ENCODE data around the gene HSD17B1.
"Not testable (repeated sequence)": the region's sequence is repeated elsewhere in the genome, so short reads cannot be mapped to it uniquely, and the experiment has no call there.

The HSD17B1 gene

GRCh38 chr17:42547698-42548069 is 5.0 kb upstream of the HSD17B1 start:
- DNase-seq (no peak), ATAC-seq (replicated peaks) (no peak)
- Mint-ChIP-seq H3K27me3 (no peaks in the 10 kb centered on the region), H3K4me3 (peak overlapping the region; percentile 50 to 76), H3K36me3 (peaks cover 11 to 30% of the 10 kb centered on the region in 2 donors), H3K27ac (no peak overlapping the region), H3K9me3 (no peaks in the 10 kb centered on the region), H3K4me1 (peaks cover 11 to 36% of the 10 kb centered on the region in 2 donors)

- peak overlapping the region; percentile 59 to 76 for H3K4me3 Mint-ChIP-seq
- H3K27ac Mint-ChIP-seq = no peak overlapping the region
- H3K4me1 Mint-ChIP-seq = peaks cover 11 to 42% of the 10 kb centered on the region in 2 donors
- ATAC-seq (replicated peaks) (peak; percentile 90 to 94), DNase-seq (peak; percentile 81)
- H3K9me3 Mint-ChIP-seq = no peaks in the 10 kb centered on the region
- H3K36me3 Mint-ChIP-seq = peaks cover 6 to 28% of the 10 kb centered on the region in 2 donors
- H3K27me3 Mint-ChIP-seq = no peaks in the 10 kb centered on the region
These were observed 4.5 kb upstream of the HSD17B1 start for GRCh38 chr17:42548070-42548837.

GRCh38 chr17:42548993-42549755 is 3.5 kb upstream of the HSD17B1 start:
- Mint-ChIP-seq H3K4me1 (peaks cover 16 to 51% of the 10 kb centered on the region in 2 donors), H3K4me3 (peak overlapping the region; percentile 66 to 76), H3K27me3 (no peaks in the 10 kb centered on the region), H3K9me3 (no peaks in the 10 kb centered on the region), H3K36me3 (peaks cover 5 to 29% of the 10 kb centered on the region in 2 donors), H3K27ac (no peak overlapping the region)
- DNase-seq (no peak), ATAC-seq (replicated peaks) (no peak)

GRCh38 chr17:42553161-42553818 is 567 bp downstream of the HSD17B1 start:
- Mint-ChIP-seq H3K36me3 (peaks cover 2 to 25% of the 10 kb centered on the region in 2 donors), H3K27ac (peak overlapping the region; percentile 92), H3K9me3 (no peaks in the 10 kb centered on the region), H3K27me3 (no peaks in the 10 kb centered on the region), H3K4me1 (peaks cover 27 to 47% of the 10 kb centered on the region in 2 donors), H3K4me3 (peak overlapping the region; percentile 93 to 99)
- DNase-seq (no peak), ATAC-seq (replicated peaks) (no peak)

- H3K4me1 Mint-ChIP-seq = peaks cover 26 to 44% of the 10 kb centered on the region in 2 donors
- H3K27me3 Mint-ChIP-seq = no peaks in the 10 kb centered on the region
These were observed 1.1 kb downstream of the HSD17B1 start for GRCh38 chr17:42553866-42554249.

GRCh38 chr17:42554250-42555121 is 1.8 kb downstream of the HSD17B1 start:
- Mint-ChIP-seq H3K4me1 (peaks cover 21 to 38% of the 10 kb centered on the region in 2 donors), H3K9me3 (no peaks in the 10 kb centered on the region)
- peak; percentile 85 for DNase-seq

More at GRCh38 chr17:42553866-42554249, 1.1 kb downstream of the HSD17B1 start:
- Mint-ChIP-seq H3K4me3 (peak overlapping the region; percentile 93 to 99), H3K36me3 (peaks cover 2 to 25% of the 10 kb centered on the region in 2 donors), H3K27ac (peak overlapping the region; percentile 98), H3K9me3 (no peaks in the 10 kb centered on the region)
- ATAC-seq (replicated peaks) = peak; percentile 4 to 26
- DNase-seq = no peak

GRCh38 chr17:42555122-42555622 is 2.4 kb downstream of the HSD17B1 start:
- peaks cover 23 to 38% of the 10 kb centered on the region in 2 donors for H3K4me1 Mint-ChIP-seq
- H3K9me3 Mint-ChIP-seq = no peaks in the 10 kb centered on the region
- DNase-seq = no peak
- peak overlapping the region; percentile 93 to 99 for H3K4me3 Mint-ChIP-seq
- peak overlapping the region; percentile 98 for H3K27ac Mint-ChIP-seq
- H3K36me3 Mint-ChIP-seq = peaks cover 4 to 25% of the 10 kb centered on the region in 2 donors
- peak; percentile 18 to 20 for ATAC-seq (replicated peaks)
- H3K27me3 Mint-ChIP-seq = no peaks in the 10 kb centered on the region

More at GRCh38 chr17:42554250-42555121, 1.8 kb downstream of the HSD17B1 start:
- peak; percentile 92 to 94 for ATAC-seq (replicated peaks)
- Mint-ChIP-seq H3K27me3 (no peaks in the 10 kb centered on the region), H3K4me3 (peak overlapping the region; percentile 93 to 99), H3K36me3 (peaks cover 2 to 25% of the 10 kb centered on the region in 2 donors), H3K27ac (peak overlapping the region; percentile 98)

GRCh38 chr17:42555961-42556617 is 3.4 kb downstream of the HSD17B1 start:
- not testable (repeated sequence) for H3K27me3 Mint-ChIP-seq; H3K9me3 Mint-ChIP-seq; H3K27ac Mint-ChIP-seq; DNase-seq; ATAC-seq (replicated peaks)
- peak overlapping the region in 1 of 2 donors; percentile 93 for H3K4me3 Mint-ChIP-seq
- peaks cover 23 to 32% of the 10 kb centered on the region in 2 donors for H3K4me1 Mint-ChIP-seq
- peaks cover 4 to 21% of the 10 kb centered on the region in 2 donors for H3K36me3 Mint-ChIP-seq

GRCh38 chr17:42559075-42559474 is 6.4 kb downstream of the HSD17B1 start:
- Mint-ChIP-seq H3K4me3 (no peak overlapping the region), H3K4me1 (peaks cover 28 to 43% of the 10 kb centered on the region in 2 donors), H3K36me3 (peaks cover 18 to 26% of the 10 kb centered on the region in 2 donors), H3K9me3 (peaks cover 0 to 1% of the 10 kb centered on the region in 2 donors), H3K27ac (no peak overlapping the region), H3K27me3 (no peaks in the 10 kb centered on the region)
- DNase-seq (no peak), ATAC-seq (replicated peaks) (no peak)

GRCh38 chr17:42560246-42560645 is 7.5 kb downstream of the HSD17B1 start:
- Mint-ChIP-seq H3K4me1 (peaks cover 32 to 40% of the 10 kb centered on the region in 2 donors), H3K27me3 (no peaks in the 10 kb centered on the region), H3K9me3 (peaks cover 0 to 1% of the 10 kb centered on the region in 2 donors), H3K27ac (no peak overlapping the region), H3K4me3 (peak overlapping the region in 1 of 2 donors; percentile 56), H3K36me3 (peaks cover 22 to 32% of the 10 kb centered on the region in 2 donors)
- ATAC-seq (replicated peaks) = no peak
- no peak for DNase-seq

GRCh38 chr17:42561897-42562387 is 9.2 kb downstream of the HSD17B1 start, which contains the start of gene COASY:
COASY (plus strand) TSS chr17:42562148; CDS start chr17:42562623, 475 bp downstream.
- Mint-ChIP-seq H3K9me3 (peaks cover 0 to 1% of the 10 kb centered on the region in 2 donors), H3K36me3 (peaks cover 27 to 37% of the 10 kb centered on the region in 2 donors), H3K27me3 (no peaks in the 10 kb centered on the region), H3K4me1 (peaks cover 29 to 50% of the 10 kb centered on the region in 2 donors), H3K27ac (peak within 1 kb of the TSS; percentile 95), H3K4me3 (peak within 1 kb of the TSS; percentile 92 to 99)
- DNase-seq (peak; percentile 91), ATAC-seq (replicated peaks) (peak; percentile 78 to 81)

GRCh38 chr17:42562388-42563142 is 9.8 kb downstream of the HSD17B1 start:
- Mint-ChIP-seq H3K4me1 (peaks cover 29 to 51% of the 10 kb centered on the region in 2 donors), H3K4me3 (peak overlapping the region; percentile 92 to 99), H3K27ac (peak overlapping the region; percentile 95), H3K36me3 (peaks cover 29 to 36% of the 10 kb centered on the region in 2 donors), H3K9me3 (peaks cover 0 to 1% of the 10 kb centered on the region in 2 donors), H3K27me3 (no peaks in the 10 kb centered on the region)
- ATAC-seq (replicated peaks) (peak; percentile 6 to 17), DNase-seq (no peak)

Data from stimulated activated naive B cell treated with anti-CD40 and anti-IgM and Interleukin-4, amounts not matched to agents 10 μg/mL and 1 μg/mL and 100 μg/mL, for 72 hours (primary cell).